HG03196 (cell line): ENCODE data around the gene FAM107B.
"Not testable (repeated sequence)": the region's sequence is repeated elsewhere in the genome, so short reads cannot be mapped to it uniquely, and the experiment has no call there.

Source experiments
- ATAC-seq: cut with Tn5 transposase; IDR thresholded peaks from one replicate; pipeline ENCODE4 v1.9.1; 2021; ENCODE audit not compliant: unreplicated experiment

FAM107B gene

DNA sequence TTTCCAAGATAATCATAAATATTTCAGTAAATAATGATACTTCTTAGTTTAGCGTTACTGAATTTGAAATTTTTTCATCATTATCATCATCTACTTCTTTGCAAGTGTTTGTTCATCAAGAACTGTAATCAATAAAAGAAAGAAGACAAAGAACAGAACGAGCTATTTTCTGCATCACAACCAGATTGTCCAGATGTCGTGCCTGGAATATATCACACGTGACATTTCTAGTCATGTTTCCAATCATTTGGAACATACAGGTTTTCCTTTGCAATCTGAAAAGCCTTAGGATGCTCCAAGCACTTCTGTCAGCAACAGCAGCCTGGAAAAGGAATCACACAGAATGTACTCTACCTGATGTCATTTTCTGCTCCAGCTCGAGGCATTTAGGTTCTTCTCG lies 107.4 kb downstream of the FAM107B start:
- ATAC-seq: no peak

GRCh38 chr10:14665865-14666857 lies 108.5 kb downstream of the FAM107B start:
- no peak for ATAC-seq

DNA sequence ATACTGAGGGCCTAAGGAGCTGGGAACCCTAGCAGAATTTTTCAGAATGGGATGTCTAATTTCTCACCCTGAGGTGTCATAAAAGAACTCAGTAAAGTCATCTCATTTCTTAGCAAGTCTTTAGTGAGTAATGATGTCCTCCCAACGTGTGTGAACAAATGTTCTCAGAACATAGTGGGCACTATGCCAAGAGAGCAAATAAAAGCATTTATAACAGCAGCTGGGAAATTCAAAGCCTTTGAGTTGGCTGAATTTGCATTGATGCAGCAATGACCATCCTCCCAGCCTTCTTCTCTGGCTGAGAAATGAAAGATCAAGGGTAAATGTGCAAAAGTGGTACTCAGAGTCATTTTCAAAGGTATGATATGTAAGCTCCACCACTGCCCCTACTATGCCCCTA lies 109.4 kb downstream of the FAM107B start:
- no peak for ATAC-seq

DNA sequence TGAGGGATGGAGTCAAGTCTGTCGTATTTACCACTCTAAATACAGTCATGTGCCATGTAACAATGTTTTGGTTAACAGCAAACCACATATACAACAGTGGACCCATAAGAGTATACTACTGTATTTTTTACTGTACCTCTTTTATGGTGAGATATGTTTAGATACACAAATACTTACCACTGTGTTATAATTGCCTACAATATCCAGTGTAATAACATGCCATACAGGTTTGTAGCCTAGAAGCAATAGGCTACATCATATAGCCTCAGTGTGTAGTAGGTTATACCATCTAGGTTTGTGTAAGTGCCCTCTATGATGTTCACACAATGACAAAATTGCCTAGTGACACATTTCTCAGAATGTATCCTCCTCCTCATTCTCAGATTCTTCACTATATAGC lies 110.4 kb downstream of the FAM107B start:
- ATAC-seq: no peak

DNA sequence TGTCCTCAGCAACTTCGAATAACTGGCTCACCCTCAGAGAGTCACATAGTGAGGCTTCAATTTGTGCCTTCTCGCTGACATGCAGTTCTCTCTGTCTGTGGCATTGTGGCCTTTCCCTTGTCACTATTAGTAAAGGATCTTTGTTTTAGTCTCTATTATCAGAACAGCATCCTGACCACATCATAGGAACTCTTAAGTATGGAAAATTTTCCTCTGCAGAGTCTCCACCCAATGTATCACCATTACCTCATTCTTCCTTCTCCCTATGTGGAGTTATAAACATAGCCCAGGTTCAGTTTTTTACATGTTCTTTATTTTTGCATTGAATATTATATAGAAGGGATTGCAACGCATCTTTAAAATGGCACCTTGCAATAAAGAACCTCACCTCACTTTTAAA lies 112.9 kb downstream of the FAM107B start:
- ATAC-seq: no peak

DNA sequence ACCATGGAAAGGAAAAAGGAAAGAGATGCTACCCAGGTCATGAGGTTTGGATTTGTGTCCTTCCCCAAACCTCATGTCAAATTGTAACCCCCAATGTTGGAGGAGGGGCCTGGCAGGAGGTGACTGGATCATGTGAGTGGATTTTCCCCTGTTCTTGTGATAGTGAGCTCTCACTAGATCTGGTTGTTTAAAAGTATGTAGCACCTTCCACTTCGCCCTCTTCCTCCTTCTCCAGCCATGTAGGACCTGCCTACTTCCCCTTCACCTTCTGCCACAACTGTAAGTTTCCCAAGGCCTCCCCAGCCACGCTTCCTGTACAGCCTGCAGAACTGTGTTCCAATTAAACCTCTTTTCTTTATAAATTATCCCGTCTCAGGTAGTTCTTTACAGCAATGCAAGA lies 113.9 kb downstream of the FAM107B start:
- no peak for ATAC-seq

DNA sequence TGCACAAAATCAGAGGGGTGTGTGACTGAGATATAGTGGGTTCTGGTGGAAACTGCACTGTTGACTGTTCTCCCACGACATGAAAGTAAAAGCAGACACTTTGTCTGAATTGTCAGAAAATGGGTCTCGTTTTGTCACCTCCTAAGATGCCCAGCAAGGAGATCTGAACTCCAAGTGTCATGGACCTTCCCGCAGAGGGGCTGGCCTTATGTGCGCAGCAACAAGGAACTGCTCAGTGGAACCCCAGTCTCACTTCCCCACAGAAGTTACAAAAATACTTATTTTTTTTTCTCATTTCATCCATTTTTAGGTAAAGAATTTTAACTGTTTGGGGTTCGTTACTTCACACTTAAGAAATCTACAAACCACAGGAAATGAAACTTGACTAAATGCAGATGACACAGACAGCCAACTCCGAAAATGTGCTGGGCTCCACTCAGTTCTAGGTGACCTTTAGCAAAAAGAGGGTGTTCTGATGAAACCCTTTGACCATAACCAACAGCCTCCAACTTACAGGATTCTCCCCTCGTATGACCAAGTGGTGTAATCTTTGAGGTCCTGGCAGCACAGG lies 115.0 kb downstream of the FAM107B start:
- ATAC-seq: peak; percentile 86

DNA sequence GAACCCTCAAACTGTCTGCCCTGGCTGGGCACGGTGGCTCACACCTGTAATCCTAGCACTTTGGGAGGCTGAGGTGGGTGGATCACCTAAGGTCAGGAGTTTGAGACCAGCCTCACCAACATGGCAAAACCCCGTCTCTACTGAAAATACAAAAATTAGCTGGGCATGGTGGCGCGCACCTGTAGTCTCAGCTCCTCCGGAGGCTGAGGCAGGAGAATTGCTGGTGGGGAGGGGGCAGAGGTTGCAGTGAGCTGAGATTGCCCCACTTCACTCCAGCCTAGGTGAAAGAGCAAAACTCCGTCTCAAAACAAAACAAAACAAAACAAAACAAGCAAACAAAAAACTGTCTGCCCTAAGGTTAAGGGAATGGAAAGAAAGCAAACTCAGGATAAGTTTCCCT lies 115.6 kb downstream of the FAM107B start:
- ATAC-seq: not testable (repeated sequence)

- no peak for ATAC-seq
These were observed 116.2 kb downstream of the FAM107B start for GRCh38 chr10:14658331-14659127.

DNA sequence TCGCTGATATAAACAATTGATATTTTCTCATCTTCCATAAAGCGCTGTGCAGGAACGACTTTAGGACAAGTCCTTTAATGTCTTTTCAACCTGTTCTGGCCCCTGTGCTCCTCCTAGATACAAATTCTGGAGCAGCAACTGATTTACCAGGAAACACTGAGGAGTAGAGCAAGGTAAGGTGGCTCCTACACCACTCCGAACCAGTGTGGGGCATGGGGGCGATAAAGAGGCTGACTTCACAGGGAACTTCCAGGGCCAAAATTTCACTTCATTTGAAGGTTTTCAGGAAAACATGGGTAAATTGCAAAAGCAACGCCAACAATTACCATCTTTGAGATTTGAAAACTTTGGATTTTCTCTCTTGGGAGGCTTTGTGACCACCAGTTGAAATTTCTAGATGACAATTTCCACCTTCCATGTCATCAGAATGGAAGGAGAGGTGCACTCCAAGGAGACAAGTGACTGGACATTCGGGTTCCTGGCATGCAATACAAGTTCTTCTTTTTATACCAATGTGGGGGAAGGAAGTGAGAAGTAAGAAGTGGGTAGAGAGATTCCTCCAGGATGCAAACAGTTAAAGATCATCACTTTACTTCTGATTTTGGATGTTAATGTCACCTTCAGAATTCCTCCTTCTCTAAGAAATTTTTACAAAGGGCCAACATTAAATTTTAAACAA lies 118.5 kb downstream of the FAM107B start:
- no peak for ATAC-seq

DNA sequence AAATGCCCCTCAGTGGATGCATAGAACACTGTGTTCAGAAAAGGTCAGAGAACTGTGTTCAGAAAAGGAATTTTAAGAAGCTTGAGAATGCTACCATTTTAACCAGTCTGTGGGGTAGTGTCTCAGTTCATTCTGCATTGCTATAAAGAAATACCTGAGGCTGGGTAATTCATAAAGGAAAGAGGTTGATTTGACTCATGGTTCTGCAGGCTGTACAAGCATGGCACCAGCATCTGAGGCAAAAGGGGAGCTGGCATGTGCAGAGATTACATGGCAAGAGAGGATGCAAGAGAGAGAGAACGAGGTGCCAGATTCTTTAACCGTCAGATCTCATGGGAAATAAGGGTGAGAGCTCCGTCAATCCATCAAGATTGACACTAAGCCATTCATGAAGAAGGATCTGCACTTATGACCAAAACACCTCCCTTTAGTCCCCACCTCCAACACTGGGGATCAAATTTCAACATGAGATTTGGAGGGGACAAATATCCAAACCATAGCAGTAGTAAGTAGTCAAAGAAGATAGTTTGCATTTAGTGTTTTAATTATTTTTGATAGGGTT lies 119.8 kb downstream of the FAM107B start:
- no peak for ATAC-seq

- ATAC-seq: no peak
These were observed 121.2 kb downstream of the FAM107B start for GRCh38 chr10:14653271-14654161.

- no peak for ATAC-seq
These were observed 121.9 kb downstream of the FAM107B start for GRCh38 chr10:14652816-14653215.

GRCh38 chr10:14652067-14652466 lies 122.6 kb downstream of the FAM107B start:
- no peak for ATAC-seq

- ATAC-seq: no peak
These were observed 125.0 kb downstream of the FAM107B start for GRCh38 chr10:14649739-14650138.

DNA sequence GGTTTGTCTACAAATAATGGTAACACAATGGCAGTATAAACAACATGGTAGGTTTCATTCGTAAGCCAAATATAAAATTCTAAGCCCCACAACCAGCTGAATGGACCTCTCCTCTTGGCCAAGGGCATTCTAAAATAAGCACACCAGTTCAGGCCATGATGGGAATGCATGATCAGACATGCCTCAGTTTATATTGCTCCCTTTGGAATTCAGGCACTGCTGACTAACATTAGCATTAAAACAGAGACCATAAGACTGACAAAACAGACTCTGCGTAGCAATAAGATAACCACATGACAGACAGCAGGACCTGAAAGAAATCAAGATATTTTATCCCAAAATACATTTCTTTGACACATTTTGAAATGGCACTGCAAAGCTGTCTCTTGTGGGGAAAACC lies 125.8 kb downstream of the FAM107B start:
- no peak for ATAC-seq

DNA sequence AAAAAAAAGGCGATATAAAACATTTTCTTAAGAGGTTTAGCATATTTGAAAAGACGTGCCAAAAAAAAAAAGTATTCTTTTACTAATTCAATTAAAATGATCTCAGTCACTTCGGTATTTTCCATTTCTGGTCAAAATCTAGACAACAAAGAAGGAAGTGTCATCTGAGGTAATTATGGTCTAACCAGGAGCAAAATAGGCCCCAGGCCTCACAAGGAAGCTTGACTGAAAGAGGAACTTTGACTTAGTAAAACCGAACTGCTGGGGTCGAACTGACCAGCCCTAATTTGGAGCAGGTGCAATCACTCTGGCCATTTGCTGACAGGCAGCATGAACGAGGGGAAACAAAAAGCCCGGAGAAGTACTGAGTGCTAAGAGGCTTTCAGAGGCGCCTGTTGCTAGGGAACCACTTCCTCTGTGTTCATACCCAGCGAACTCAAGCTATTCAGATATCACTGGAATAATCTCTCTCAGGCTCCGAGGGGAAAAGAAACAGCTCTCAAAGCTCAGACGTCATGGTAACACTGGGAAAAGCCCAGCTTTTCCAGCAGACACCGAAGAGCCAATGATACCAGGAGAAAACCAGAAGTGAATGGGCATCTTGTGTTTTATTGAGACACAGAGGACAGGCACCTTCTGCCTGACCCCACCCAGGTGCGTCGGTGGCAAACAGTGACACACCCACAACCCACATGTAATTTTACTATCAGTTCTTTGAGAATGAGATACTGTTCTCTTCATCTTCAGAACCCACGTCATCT lies 126.5 kb downstream of the FAM107B start:
- peak; percentile 94 for ATAC-seq

GRCh38 chr10:14645239-14645960 lies 129.3 kb downstream of the FAM107B start:
- no peak for ATAC-seq
